Neutrophil (primary cell): Measurements from ENCODE around the gene BCAS4.

Experiments
- H3K27ac ChIP-seq: fragments of 200-600 bp; sonication (generic); 2 replicates; pipeline ENCODE4 v1.5.1; 2016; ENCODE audit warnings: mild to moderate bottlenecking, moderate library complexity
- H3K27me3 ChIP-seq: fragments of 200-600 bp; sonication (generic); 2 replicates; pipeline ENCODE4 v1.6.0; 2016; ENCODE audit warnings: mild to moderate bottlenecking
- H3K36me3 ChIP-seq: fragments of 200-600 bp; sonication (generic); 2 replicates; pipeline ENCODE4 v1.5.1; 2017
- H3K4me1 ChIP-seq, 2 experiments: fragments of 200-600 bp in 1 of 2; sonication (generic) in 1 of 2; 1 replicate in 1 of 2; 2 replicates in 1 of 2; pipeline versions ENCODE4 v1.5.1 to v1.6.1; 2013 to 2016; ENCODE audit warnings: low read depth in 1 of 2, low read length in 1 of 2, mild to moderate bottlenecking in 1 of 2, moderate library complexity in 1 of 2; ENCODE audit not compliant: control insufficient read depth in 1 of 2, insufficient read depth in 1 of 2
- H3K4me3 ChIP-seq, 2 experiments: fragments of 200-600 bp in 1 of 2; sonication (generic) in 1 of 2; 1 replicate in 1 of 2; 2 replicates in 1 of 2; pipeline ENCODE4 v1.5.1; 2013 to 2016; ENCODE audit warnings: low read depth in 1 of 2, low read length in 1 of 2, mild to moderate bottlenecking in 1 of 2, moderate library complexity in 1 of 2
- H3K9me3 ChIP-seq: fragments of 200-600 bp; sonication (generic); 2 replicates; pipeline ENCODE4 v1.5.1; 2016
- TF ChIP-seq, protein P1 (sequence below): fragments of 200-600 bp; sonication (generic); IDR thresholded peaks from 2 replicates; pipeline ENCODE4 v1.5.1; 2016; ENCODE audit warnings: antibody characterized with exemption

BCAS4 gene

DNA sequence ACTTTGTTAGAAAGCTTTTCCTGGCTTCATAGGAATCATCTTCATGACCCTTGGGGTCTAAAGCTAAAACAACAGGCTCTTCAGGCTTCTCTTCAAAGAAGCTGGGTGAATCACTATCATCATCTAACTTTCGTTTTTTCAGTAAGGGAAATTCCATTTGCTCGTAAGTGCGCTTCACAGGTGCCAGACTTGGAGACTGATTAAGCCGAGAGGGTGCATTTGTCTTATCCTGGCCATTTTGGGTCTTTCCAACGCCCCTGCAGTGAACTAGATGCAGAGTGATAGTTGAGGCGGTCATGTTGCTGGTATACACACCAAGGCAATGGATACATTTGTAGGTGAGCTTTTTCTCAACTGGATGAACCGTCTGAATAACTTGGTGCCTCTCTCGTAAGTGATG is 97.5 kb downstream of the BCAS4 start:
- H3K27me3 ChIP-seq, result no peaks in the 10 kb centered on the region
- no peak overlapping the region for H3K4me3 ChIP-seq
- peaks cover 79% of the 10 kb centered on the region for H3K36me3 ChIP-seq
- H3K4me1 ChIP-seq, result no peaks in the 10 kb centered on the region
- H3K27ac ChIP-seq, result no peak overlapping the region
- TF ChIP-seq, protein P1, sequence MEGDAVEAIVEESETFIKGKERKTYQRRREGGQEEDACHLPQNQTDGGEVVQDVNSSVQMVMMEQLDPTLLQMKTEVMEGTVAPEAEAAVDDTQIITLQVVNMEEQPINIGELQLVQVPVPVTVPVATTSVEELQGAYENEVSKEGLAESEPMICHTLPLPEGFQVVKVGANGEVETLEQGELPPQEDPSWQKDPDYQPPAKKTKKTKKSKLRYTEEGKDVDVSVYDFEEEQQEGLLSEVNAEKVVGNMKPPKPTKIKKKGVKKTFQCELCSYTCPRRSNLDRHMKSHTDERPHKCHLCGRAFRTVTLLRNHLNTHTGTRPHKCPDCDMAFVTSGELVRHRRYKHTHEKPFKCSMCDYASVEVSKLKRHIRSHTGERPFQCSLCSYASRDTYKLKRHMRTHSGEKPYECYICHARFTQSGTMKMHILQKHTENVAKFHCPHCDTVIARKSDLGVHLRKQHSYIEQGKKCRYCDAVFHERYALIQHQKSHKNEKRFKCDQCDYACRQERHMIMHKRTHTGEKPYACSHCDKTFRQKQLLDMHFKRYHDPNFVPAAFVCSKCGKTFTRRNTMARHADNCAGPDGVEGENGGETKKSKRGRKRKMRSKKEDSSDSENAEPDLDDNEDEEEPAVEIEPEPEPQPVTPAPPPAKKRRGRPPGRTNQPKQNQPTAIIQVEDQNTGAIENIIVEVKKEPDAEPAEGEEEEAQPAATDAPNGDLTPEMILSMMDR, result no peak
- no peaks in the 10 kb centered on the region for H3K9me3 ChIP-seq

DNA sequence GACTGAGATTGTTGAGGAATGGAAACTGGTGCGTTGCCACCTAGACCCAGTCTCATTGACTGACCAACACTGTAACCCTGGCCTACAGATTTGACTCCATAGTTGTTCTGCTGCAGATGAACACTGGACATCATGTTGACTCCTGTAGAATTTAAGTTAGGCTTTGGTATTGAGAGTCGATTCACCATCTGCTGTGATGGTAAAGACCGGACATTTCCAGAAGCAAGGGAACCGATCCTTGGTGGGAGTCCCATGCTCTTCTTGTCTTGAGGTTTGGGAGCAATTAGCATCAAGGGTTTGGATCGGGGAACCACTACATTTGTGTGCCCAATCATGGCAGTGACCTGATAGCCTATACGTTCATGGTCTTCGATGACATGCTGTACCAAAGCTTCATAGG is 98.8 kb downstream of the BCAS4 start:
- Histone ChIP-seq H3K36me3 (peaks cover 82% of the 10 kb centered on the region), H3K27ac (no peak overlapping the region), H3K4me3 (no peak overlapping the region), H3K4me1 (no peaks in the 10 kb centered on the region), H3K9me3 (no peaks in the 10 kb centered on the region), H3K27me3 (no peaks in the 10 kb centered on the region)
- TF ChIP-seq, protein P1, result no peak

DNA sequence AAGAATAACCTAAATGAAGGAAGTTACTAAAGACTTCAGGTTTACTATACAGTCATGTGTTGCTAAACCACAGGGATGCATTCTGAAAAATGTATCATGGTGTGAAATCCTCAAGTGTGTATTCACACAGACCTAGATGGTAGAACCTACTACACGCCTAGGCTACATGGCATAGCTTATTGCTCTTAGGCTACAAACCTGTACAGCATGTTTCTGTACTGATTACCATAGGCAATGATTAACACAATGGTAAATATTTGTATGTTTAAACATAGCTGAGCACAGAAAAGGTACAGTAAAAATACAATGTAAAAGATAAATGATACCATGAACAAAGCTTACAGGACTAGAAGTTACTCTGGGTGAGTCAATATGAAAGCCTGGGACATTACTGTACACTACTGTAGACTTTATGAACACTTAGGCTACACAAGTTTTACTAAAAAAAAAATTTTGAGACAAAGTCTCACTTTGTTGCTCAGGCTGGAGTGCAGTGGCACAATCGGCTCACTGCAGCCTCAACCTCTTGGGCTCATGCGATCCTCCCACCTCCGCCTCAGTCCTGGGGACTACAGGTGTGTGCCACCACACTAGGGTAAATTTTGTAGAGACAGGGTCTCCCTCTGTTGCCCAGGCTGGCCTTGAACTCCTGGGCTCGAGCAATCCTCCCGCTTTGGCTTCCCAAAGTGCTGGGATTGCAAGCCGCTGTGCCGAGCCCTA is 100.4 kb downstream of the BCAS4 start:
- H3K4me1 ChIP-seq, result no peaks in the 10 kb centered on the region
- H3K27ac ChIP-seq, result no peak overlapping the region
- H3K36me3 ChIP-seq, result peaks cover 79% of the 10 kb centered on the region
- H3K27me3 ChIP-seq, result no peaks in the 10 kb centered on the region
- H3K4me3 ChIP-seq, result no peak overlapping the region
- TF ChIP-seq, protein P1, result no peak
- H3K9me3 ChIP-seq, result no peaks in the 10 kb centered on the region

DNA sequence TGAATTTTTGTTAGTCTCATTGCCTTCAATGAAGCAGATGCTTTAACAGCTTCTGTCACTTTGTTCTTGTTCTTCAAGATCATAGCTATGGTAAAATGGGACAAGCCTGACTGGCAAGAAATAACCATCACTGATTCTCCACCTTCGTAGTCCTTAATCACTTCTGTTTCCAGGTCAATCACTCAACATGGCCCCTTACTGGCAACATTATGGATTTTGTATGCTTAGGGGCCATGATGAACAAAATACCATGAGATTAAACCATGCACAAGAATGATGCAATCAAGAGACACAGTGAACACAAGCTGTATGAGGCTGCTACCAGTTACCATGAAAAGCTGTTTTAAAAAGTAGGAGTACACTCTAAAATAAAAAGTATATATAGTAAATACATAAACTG is 103.6 kb downstream of the BCAS4 start:
- peaks cover 73% of the 10 kb centered on the region for H3K36me3 ChIP-seq
- no peak overlapping the region for H3K27ac ChIP-seq
- no peaks in the 10 kb centered on the region for H3K4me1 ChIP-seq
- TF ChIP-seq, protein P1, result no peak
- H3K9me3 ChIP-seq, result no peaks in the 10 kb centered on the region
- no peak overlapping the region for H3K4me3 ChIP-seq
- H3K27me3 ChIP-seq, result no peaks in the 10 kb centered on the region

DNA sequence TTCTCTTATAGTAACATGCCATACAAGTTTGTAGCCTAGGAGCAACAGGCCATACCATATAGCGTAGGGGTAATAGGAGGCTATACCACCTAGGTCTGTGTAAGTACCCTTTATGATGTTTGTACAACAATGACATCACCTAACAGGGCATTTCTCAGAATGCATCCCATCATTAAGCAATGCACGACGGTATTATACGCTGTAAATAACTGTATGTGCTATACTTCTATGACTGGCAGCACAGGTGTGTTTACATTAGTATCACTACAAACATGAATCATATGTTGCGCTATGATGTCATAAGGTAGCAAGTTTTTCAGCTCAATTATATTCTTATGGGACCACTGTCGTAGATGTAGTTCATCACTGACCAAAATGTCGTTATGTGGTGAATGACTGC is 105.4 kb downstream of the BCAS4 start:
- Histone ChIP-seq H3K27ac (no peak overlapping the region), H3K36me3 (peaks cover 63% of the 10 kb centered on the region), H3K4me1 (no peaks in the 10 kb centered on the region), H3K4me3 (no peak overlapping the region), H3K27me3 (no peaks in the 10 kb centered on the region), H3K9me3 (no peaks in the 10 kb centered on the region)
- TF ChIP-seq, protein P1, result no peak
